Esophagus squamous epithelium (tissue), 4 donors: ENCODE measurements around the gene FBXO9.

Experiments used
- POLR2A ChIP-seq, 4 donors: fragments of 450-650 bp; IDR thresholded peaks; one replicate each; pipeline ENCODE4 v1.6.1; 2017; ENCODE audit warnings: antibody characterized with exemption in 4 of 4, mild to moderate bottlenecking in 4 of 4, moderate library complexity in 3 of 4
- TF ChIP-seq, protein P1 (sequence below), 6 experiments: fragments of 450-650 bp in 4 of 6; fragments of 200-600 bp in 2 of 6; sonication (generic) in 2 of 6; IDR thresholded peaks; one replicate each; pipeline ENCODE4 v1.5.1; 2016 to 2019; ENCODE audit warnings: antibody characterized with exemption in 6 of 6, mild to moderate bottlenecking in 4 of 6, moderate library complexity in 4 of 6

GRCh38 chr6:53045891-53046673 is 19.1 kb upstream of the FBXO9 start:
- TF ChIP-seq, protein P1, sequence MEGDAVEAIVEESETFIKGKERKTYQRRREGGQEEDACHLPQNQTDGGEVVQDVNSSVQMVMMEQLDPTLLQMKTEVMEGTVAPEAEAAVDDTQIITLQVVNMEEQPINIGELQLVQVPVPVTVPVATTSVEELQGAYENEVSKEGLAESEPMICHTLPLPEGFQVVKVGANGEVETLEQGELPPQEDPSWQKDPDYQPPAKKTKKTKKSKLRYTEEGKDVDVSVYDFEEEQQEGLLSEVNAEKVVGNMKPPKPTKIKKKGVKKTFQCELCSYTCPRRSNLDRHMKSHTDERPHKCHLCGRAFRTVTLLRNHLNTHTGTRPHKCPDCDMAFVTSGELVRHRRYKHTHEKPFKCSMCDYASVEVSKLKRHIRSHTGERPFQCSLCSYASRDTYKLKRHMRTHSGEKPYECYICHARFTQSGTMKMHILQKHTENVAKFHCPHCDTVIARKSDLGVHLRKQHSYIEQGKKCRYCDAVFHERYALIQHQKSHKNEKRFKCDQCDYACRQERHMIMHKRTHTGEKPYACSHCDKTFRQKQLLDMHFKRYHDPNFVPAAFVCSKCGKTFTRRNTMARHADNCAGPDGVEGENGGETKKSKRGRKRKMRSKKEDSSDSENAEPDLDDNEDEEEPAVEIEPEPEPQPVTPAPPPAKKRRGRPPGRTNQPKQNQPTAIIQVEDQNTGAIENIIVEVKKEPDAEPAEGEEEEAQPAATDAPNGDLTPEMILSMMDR (IDR thresholded peaks at IDR 0.05): no peak
- no peak for TF ChIP-seq POLR2A (IDR thresholded peaks at IDR 0.05)
